GM08714 (cell line): Measurements from ENCODE around the gene CMSS1.

Source experiments
- H3K4me3 ChIP-seq: fragments of 200-500 bp; sonication (Bioruptor generic); 2 replicates; pipeline ENCODE4 v1.5.1; 2014; ENCODE audit warnings: mild to moderate bottlenecking, low read length, inconsistent platforms
- ZNF274 ChIP-seq: IDR thresholded peaks from 2 replicates; pipeline ENCODE4 v1.6.1; 2012; ENCODE audit warnings: mild to moderate bottlenecking, low read depth, low read length

The CMSS1 gene

DNA sequence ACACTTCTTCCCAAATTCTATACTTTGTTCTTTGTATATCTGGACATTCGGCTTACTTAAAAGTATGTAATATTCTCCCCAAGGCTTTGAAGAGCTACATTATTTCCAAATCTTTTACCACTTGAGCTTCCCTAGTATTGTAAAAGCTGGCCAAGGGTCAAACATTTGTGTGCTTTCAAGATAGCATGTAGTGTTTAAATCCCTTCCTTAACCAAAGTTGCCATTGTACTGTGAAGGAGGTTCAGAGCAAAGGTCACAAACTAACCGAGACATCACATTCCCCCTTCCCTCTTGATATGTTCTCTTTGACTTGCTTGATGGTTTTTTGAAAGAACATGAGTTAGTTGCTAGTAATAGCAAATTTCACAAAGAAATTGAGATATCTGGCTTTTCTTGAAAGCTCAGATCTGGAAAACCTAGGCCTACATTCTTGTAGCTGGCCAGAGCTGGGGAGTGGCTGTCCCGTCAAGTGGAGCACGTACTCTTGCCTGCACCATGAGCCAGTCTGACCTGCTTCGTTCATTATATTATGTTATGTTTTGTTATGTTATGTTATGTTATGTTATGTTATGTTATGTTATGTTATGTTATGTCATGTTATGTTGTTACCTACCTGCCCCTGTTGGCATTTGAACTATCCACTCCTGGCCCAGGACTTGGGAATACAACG lies 236.4 kb downstream of the CMSS1 start:
- no peak for TF ChIP-seq ZNF274
- H3K4me3 ChIP-seq, result no peak overlapping the region

GRCh38 chr3:100057716-100058575 lies 240.3 kb downstream of the CMSS1 start:
- no peak for TF ChIP-seq ZNF274
- H3K4me3 ChIP-seq, result no peak overlapping the region

- no peak for TF ChIP-seq ZNF274
- no peak overlapping the region for H3K4me3 ChIP-seq
Measured at GRCh38 chr3:100059472-100059871, 241.8 kb downstream of the CMSS1 start.

DNA sequence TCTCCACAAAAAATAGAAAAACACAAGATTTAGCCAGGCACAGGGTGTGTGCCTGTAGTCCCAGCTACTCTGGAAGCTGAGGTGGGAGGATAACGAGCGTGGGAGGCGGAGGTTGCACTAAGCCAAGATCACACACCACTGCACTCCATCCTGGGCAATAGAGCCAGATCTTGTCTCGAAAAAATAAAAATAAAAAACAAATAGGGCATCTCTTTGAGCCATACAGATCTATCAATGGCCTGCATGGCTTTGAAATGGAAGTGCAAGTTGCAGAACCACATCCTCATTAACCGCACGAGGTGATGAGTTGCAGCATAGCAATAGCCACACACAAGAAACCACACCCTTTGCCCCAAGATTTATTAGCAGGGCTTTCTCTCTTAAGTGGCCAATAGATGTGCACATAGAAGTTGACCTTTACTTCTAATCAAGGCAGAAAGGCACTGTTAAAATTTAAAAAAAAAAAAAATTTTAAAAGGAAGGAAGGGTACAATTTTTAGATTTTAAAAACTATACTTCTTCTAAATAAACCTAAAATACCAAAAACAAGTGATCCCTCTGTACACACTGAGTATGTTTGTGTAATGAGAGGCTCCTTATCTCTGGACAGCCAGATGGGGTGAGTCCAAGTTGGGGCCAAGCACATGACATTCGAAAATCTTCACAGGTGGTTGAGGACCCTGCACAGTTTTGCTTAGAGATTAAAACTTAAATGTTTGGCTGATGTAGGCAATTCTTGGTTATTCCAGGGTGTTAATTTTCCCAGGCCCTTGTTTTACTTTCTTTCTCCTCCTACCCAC lies 243.2 kb downstream of the CMSS1 start:
- H3K4me3 ChIP-seq, result no peak overlapping the region
- TF ChIP-seq ZNF274, result no peak

DNA sequence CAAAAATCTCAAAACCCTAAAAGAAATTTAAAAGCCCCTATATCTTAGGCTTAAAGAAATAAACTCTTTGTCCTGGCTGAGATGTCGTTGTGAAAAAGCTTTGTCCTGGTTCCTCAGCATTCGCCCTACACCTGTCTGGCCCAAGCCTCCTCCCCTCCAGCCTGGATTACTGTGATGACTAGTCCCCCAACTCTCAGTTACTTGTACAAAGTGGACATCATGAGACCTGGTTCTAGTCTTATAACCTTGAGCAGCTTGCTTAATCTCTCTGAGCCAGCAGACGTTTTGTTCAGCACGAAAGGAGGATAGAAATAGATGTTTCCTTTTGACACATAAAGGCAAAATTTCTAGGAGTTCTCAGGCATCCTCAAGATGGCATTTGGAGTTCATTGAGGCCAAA lies 245.0 kb downstream of the CMSS1 start:
- H3K4me3 ChIP-seq, result no peak overlapping the region
- TF ChIP-seq ZNF274, result no peak

GRCh38 chr3:100063929-100064461 lies 246.3 kb downstream of the CMSS1 start:
- no peak overlapping the region for H3K4me3 ChIP-seq
- TF ChIP-seq ZNF274, result no peak

- H3K4me3 ChIP-seq, result no peak overlapping the region
- no peak for TF ChIP-seq ZNF274
Measured at GRCh38 chr3:100067589-100067988, 249.9 kb downstream of the CMSS1 start.

DNA sequence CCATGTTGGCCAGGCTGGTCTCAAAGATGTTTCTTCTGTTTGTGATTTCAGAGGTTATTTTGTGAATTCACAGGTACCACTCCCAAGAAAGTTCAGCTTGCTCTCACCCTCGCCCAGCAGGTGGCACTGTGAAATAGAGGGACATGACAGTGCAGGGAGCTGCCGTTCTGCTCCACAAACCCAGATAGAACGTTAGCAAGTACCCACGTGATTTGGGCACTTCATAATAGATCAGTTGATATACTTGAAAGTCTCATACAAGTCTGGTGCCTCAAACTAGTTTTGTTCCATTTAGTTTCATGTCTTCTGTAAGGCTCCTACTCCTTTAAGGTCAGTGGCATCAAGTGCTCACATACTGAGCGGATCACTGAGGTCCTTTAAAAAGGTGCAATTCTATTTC lies 251.2 kb downstream of the CMSS1 start:
- no peak for TF ChIP-seq ZNF274
- H3K4me3 ChIP-seq, result no peak overlapping the region

DNA sequence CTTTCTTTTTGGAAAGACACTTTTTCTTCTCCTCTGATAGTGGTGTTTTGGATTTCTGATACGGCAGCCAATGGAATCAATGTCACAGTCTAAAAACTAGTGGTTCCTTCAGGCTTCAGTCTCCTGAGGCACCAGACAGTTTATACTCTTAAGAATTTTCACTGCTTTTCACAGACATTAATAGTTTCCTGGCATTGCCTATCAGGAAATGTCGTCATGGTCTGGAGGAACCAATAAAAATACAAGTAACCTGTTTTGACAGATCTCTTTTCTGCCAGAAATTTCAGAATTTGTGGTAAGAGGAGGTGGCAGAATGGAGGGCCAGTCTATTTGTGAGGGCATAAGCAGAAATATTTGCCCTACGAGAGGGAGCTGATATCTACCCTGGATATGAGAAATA lies 251.8 kb downstream of the CMSS1 start:
- 0 out of 2 replicates have a peak, but pooled peaks have one; percentile 23 for TF ChIP-seq ZNF274
- no peak overlapping the region for H3K4me3 ChIP-seq

GRCh38 chr3:100072326-100073048 lies 254.8 kb downstream of the CMSS1 start:
- no peak overlapping the region for H3K4me3 ChIP-seq
- TF ChIP-seq ZNF274, result no peak

GRCh38 chr3:100073049-100073713 lies 255.5 kb downstream of the CMSS1 start:
- no peak for TF ChIP-seq ZNF274
- H3K4me3 ChIP-seq, result peak overlapping the region; percentile 15; the same call in 1 of the 2 replicates

GRCh38 chr3:100073714-100074307 lies 256.1 kb downstream of the CMSS1 start:
- H3K4me3 ChIP-seq, result peak overlapping the region; percentile 35; the same call in 1 of the 2 replicates
- no peak for TF ChIP-seq ZNF274

GRCh38 chr3:100075196-100075595 lies 257.5 kb downstream of the CMSS1 start:
- no peak for TF ChIP-seq ZNF274
- no peak overlapping the region for H3K4me3 ChIP-seq
